Activated naive CD8-positive, alpha-beta T cell (primary cell): ENCODE data around the gene USP2.

Experiments used
- H3K27ac Mint-ChIP-seq: one replicate; pipeline ENCODE4 v1.8.0; 2021; ENCODE audit warnings: mixed read lengths
- H3K27me3 Mint-ChIP-seq: one replicate; pipeline ENCODE4 v1.8.0; 2021; ENCODE audit warnings: mixed read lengths
- H3K36me3 Mint-ChIP-seq: one replicate; pipeline ENCODE4 v1.8.0; 2021; ENCODE audit warnings: mixed read lengths
- H3K4me1 Mint-ChIP-seq: one replicate; pipeline ENCODE4 v1.8.0; 2021; ENCODE audit warnings: low read depth, mixed read lengths
- H3K4me3 Mint-ChIP-seq: one replicate; pipeline ENCODE4 v1.8.0; 2021; ENCODE audit warnings: mild to moderate bottlenecking, mixed read lengths
- H3K9me3 Mint-ChIP-seq: one replicate; pipeline ENCODE4 v1.8.0; 2021; ENCODE audit warnings: low read depth, mixed read lengths

Gene USP2

DNA sequence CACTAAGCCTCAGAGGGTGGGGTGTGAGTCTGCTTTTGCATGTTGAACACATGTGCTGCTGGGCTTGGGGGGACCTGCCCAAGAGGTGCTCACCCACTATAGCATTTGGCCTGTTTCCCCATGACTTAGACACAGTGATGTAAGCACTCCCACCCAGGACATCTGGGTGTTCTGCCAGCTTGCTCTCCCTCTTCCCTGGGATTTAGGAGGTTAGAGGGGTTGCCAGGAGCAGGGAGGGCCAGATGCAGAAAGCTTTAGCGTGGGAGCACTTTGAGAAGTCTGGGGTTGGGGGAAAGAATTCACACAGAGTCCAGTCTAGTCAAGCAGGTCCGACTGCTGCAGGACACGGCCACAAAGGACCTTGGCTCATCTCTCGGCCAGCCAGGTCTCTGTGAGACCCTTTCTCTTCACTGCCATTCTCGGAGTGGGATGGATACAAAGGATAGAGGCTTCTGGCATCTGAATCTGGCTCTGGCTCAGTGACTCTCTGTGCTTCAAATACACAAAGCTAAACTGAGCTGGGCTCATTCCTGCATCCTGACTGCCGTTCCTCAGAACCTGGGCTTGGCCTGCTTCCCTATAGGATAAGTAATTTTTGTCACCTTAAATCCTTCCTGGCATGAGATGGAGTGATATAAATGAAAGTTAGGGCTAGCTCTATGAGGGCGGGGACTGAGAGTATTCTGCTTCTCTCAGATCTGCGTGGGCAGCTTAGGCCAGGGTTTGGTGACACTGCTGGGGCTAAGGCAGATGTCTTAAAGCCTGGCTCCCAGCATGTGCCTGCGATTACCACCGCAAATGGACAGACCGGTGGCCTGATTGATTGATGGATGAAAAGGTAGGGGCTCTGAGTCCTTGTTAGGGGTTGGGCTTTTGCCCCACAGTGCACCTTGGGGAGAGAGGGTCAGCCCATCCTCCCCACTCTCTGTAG is 14.5 kb downstream of the USP2 start:
- Mint-ChIP-seq H3K27me3 (peaks cover 30% of the 10 kb centered on the region), H3K4me3 (no peak overlapping the region), H3K36me3 (no peaks in the 10 kb centered on the region), H3K27ac (no peak overlapping the region), H3K4me1 (peaks cover 5% of the 10 kb centered on the region), H3K9me3 (no peaks in the 10 kb centered on the region)

DNA sequence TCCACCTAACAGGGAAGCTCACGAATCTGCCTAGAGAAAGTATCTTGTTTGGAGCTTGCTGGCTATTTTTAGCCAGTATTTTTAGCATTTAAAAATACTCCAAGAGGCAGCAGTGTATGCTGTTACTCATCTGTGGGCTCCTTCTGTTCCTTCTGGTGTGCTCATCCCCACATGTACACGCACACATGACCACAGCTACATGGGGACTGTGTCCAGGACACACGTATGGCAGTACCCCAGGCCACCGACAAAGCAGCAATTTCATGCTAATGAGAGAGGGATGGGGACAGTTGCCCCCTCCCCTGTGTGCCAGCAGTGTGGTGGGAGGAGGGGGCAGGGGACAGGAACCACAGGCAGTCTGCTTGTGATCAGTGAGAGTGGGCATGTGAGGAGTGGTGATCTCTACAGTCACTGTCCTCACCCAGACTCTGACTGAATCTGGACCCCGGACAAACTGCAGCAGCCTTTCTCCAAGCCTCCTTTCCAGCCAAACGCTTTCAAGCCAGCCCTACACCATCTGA is 16.4 kb downstream of the USP2 start:
- Mint-ChIP-seq H3K27me3 (peaks cover 30% of the 10 kb centered on the region), H3K36me3 (no peaks in the 10 kb centered on the region), H3K4me3 (peak overlapping the region; percentile 87), H3K9me3 (no peaks in the 10 kb centered on the region), H3K27ac (no peak overlapping the region), H3K4me1 (peaks cover 5% of the 10 kb centered on the region)

DNA sequence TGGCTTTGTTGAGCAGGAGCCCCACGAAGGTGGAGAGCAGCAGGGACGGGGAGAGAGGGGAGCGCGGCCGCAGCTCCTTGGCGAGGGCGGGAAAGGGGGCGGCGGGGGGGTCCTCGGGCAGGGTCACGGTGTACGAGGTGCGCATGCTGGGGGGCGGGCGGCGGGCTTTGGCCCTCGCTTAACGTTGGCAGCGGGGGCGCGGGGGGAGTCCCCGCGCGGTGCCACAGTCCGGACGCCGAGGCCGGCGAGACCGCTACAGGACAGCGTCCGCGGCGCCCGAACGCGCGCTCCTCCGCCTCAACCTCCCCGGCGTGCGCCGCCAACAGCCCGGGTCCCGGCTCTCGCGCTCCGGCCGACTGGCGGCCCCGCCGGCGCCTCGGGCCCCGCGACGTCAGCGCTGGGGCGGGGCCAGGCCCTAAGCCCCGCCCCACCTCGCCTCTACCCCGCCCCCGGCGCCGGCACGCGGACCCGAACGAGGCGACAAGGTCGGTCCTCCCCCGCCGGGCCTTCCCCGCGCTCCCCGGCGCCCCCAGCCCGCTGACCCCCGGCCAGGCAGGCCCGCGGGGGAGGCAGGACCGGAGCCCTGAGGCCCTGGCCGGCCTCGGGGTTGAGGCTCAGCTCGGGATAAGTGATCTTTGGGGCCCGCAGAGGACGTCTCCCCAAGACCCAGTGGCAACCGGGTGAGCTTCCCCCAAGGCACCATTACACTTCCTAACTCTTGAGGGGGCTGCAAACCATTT is 17.5 kb downstream of the USP2 start:
- Mint-ChIP-seq H3K4me3 (peak overlapping the region; percentile 87), H3K4me1 (peaks cover 5% of the 10 kb centered on the region), H3K36me3 (no peaks in the 10 kb centered on the region), H3K27ac (no peak overlapping the region), H3K9me3 (no peaks in the 10 kb centered on the region), H3K27me3 (peaks cover 30% of the 10 kb centered on the region)

DNA sequence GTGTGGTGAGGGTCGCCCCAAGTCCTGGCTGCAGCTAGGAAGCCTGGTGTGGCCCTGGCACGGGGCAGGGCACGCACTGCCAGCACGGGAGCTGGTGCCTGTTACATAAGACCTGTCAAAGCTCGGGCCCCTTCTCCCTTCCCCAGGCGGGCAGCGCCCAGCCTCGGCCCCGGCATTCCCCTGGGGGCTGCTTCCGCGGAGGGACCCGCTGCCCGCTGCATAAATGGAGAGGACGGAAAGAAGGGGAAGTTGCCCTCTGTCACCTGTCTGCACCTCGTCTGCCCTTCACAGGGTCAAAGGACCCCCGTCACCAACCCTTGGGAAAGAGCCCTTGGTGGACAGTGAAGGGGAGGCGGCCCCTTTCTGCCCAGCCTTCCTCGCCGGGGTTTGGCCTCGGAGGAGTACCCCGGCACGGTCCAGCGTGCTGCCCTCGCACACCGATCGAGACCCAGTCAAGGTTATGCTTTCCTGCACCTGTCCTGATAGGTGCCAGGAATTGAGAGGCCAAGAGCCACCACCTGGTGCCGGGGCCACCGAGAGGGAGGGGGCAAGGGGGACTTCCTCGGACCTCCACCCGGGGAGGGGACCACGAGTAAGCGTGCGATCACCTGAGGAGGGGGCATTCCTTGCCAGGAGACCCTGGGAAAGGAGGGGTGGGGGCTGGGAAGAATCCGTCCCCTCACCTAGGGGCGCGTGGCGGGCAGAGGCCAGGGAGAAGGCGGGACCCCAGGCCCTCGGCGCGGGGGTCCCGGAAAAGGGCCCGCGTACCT is 18.2 kb downstream of the USP2 start:
- Mint-ChIP-seq H3K36me3 (no peaks in the 10 kb centered on the region), H3K27me3 (peaks cover 28% of the 10 kb centered on the region), H3K9me3 (no peaks in the 10 kb centered on the region), H3K27ac (no peak overlapping the region), H3K4me3 (peak overlapping the region; percentile 56), H3K4me1 (peaks cover 5% of the 10 kb centered on the region)

DNA sequence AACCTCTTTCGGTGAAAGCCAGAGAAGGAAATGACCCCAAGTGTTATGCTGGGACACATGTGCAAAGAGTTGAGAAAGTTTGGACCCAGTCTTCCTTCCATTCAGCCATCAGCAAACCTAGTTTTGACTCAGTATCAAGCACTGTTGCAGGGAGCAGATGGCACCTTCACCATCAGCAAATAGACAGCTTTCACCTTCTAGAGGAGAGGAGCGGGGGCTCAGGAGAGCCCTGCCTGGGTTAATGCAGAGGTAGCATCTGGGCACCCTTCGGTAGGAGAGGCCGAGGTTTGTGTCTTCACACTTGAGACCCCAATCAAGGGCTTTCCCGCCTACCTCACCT is 18.8 kb downstream of the USP2 start:
- Mint-ChIP-seq H3K9me3 (no peaks in the 10 kb centered on the region), H3K4me1 (peaks cover 5% of the 10 kb centered on the region), H3K27me3 (peaks cover 28% of the 10 kb centered on the region), H3K4me3 (peak overlapping the region; percentile 60), H3K36me3 (no peaks in the 10 kb centered on the region), H3K27ac (no peak overlapping the region)

DNA sequence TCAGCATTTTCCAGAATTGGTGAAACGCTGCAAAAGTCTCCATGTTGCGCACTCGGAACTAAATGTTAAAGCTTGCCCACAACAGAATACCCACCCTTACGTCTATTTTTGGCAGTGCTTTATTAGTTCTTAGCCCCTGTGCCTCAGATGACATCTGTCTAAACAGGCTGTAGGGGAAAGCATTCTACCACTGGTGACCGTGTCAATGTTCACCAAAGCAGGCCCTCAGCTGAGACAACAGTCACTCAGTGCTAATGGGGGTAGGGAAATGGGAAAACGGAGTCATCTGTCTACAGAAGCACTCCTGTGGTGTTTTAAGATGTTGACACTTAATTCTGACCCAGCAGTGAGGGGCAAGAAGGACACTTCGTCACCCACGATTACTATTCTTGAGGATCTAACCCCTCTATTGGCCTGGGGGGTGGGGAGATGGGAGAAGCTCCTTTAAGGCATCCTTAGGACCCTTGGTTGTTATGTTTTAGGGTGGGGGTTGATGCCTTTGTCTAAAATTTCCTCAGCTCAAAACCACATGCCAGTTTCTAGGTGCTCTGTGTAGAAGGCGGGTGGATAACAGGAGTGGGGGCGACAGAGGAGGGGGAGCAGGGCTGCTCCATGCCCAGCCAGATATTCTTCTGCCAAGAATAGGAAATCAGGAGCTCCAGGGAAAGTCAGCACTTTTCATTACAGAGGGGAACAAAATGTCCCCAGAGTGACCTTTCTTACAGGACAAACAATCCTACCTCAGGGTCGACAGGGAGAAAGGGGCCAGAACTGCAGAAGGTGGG is 19.4 kb downstream of the USP2 start:
- no peak overlapping the region for H3K27ac Mint-ChIP-seq
- peak overlapping the region; percentile 60 for H3K4me3 Mint-ChIP-seq
- H3K27me3 Mint-ChIP-seq = peaks cover 26% of the 10 kb centered on the region
- no peaks in the 10 kb centered on the region for H3K9me3 Mint-ChIP-seq
- H3K36me3 Mint-ChIP-seq = no peaks in the 10 kb centered on the region
- H3K4me1 Mint-ChIP-seq = peaks cover 5% of the 10 kb centered on the region

DNA sequence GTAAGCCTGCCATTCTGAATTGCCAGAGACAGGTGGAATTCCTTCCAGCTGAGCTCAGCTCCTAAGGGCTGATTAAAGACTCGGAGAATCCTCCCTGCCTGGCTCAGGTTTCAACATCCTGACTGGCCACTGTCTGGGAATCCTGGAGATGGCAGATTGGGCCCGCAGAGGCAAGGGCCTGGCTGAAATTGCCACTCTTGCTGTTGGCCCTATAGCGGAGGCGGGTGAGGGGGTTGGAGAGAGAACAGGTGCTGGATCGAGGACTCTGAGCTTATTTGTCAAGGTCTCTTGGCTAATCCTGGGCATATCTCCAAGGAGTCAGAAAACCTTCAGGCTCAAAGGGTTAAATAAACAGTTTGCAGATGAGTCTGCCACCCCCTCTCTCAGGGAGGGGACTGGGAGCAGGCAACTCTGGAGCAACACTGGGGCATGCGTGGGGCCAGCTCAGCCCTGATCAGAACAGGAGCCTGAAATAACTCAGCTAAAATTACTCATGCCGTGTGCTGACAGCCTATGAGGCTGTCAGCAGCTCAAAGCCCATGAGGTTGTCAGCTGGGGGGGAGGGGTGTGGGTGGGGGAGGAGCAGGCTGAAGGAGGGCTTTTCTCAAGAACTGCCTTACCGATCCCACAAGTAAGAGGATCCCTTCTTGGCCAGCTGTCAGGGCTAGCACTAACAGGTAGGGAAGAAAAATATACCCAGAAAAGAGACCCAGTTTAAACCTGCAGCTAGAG is 20.3 kb downstream of the USP2 start:
- Mint-ChIP-seq H3K27ac (no peak overlapping the region), H3K9me3 (no peaks in the 10 kb centered on the region), H3K27me3 (peaks cover 18% of the 10 kb centered on the region), H3K4me1 (peaks cover 7% of the 10 kb centered on the region), H3K36me3 (no peaks in the 10 kb centered on the region), H3K4me3 (no peak overlapping the region)

DNA sequence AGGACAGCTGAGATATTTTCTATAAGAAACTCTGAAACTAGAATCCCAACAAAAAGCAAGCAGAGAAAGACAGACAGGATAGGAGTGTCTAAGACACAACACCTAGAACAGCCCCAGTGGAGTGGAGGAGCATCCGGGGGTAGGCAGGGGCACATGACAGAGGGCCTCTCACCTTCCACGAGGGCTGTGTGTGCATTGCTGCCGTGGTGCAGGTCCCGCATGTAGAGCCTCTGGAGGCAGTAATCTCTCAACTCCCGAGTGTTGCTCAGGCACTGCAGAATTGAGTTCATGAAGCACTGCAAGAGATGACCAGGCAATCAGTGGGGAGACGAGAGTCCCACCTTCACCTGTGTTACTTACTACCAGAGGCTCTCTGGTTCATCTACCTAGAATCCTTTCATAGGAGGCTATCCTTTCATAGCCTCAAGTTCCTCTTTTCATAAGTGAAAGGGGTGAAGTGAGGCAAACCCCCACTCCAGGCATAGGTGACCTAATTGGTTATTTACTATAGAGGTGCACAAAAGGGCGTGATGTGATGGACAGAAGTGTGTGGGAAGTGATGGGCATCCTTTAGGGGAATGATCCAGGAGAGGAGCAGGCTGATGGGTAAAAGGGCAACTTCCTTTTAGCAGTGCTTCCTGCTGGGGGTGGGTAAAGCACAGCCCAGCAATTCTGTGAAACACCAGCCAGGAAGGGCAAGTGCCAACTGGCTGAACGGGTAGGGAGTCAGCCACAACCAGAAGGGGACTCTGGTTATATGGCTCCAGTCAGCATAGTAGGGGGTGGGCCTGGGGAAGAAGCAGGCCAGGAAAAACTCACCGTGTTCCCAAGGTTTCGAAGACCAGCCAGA is 21.9 kb downstream of the USP2 start:
- Mint-ChIP-seq H3K36me3 (no peaks in the 10 kb centered on the region), H3K27ac (no peak overlapping the region), H3K27me3 (peaks cover 18% of the 10 kb centered on the region), H3K9me3 (no peaks in the 10 kb centered on the region), H3K4me3 (no peak overlapping the region), H3K4me1 (peaks cover 8% of the 10 kb centered on the region)

DNA sequence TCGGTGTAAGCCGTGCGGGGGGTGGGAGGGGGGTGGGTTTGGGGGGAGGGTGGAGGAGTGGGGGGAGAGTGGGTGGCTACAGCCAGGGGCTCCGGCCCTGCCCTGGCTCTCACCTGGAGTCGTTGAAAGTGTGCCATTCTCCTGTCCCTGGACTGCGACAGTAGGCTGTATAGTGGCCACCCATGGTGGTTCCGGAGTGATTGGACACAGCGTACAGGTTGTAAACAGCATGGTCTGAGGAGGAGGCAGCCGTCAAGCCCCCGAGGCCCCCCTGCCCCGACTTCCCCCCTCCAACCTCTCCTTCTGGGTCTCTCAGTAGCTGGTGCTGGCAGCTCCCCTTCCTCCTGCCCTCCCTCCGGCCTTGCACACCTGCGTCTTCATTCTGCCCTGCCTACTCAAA is 24.4 kb downstream of the USP2 start:
- Mint-ChIP-seq H3K9me3 (no peaks in the 10 kb centered on the region), H3K27ac (no peak overlapping the region), H3K36me3 (no peaks in the 10 kb centered on the region), H3K4me3 (peak overlapping the region; percentile 80), H3K4me1 (peaks cover 5% of the 10 kb centered on the region), H3K27me3 (peaks cover 20% of the 10 kb centered on the region)

DNA sequence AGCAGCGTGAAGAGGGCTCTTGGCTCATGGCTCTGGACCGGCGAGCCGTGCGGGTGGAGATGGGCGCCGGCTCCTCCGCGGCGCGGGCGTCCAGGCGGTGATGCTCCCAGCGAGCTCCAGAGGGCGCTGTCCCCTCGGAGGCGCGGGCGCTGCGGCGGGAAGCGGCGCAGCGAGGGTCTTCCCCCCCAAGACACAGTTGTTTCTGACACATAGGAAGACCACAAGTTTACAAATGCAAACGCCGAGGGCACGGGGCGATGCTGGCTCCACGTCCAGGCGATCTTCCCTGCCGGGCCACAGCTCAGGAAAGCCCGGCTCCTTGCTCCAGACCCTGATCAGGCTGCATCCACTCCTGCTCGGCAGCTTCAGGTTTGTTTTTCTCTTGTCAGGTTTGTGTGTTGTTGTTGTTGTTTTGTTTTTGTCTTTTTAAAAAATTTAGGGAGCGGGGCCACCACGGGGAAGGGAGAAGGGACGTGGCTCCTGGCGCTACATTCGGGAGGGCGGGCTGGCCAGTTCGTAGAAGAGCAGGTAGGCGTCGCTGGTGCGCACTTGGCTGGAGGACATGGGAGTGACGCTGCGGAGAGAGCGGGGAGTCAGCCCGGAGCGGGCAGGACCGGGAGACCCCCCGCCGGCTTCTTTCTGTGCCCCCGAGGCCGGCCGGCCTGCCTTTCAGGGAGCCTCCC is 25.0 kb downstream of the USP2 start:
- Mint-ChIP-seq H3K36me3 (no peaks in the 10 kb centered on the region), H3K9me3 (no peaks in the 10 kb centered on the region), H3K27me3 (peaks cover 25% of the 10 kb centered on the region), H3K4me1 (peaks cover 5% of the 10 kb centered on the region), H3K27ac (no peak overlapping the region), H3K4me3 (peak overlapping the region; percentile 95)

DNA sequence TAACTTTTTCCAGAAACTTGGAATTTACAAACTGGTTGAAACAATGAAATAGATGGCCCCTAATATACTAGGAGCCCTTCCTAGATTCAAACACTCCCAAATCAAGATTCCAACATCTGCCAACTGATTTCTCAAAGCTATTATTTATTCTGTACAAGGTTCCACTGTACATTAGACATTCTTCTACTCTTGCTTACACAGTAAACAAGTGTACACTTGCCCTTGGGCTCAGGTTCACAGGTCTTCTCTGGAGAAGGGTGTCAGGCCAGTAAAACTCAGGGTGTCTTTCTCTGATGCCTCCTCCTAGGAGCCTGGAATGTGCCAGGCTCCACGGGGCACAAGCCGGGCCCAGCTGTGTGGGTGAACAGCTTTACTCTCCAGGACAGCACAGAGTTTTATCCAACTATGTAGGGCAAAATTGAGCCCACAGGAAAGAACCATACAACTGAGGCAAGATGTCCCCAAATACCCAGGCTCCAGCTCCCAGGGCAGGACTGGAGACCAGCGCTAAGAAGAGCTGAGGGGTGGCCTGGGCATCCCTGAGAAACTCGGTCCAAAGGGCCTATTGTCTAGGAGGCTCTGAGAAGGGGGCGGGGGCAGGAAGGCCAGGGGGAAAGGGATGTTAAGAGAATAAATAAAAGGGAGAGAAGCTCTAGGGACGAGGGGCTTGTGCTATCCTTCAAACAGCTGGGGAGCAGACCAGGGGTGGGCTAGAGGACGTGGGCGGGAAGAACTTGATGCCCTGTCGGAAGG is 26.2 kb downstream of the USP2 start:
- peaks cover 5% of the 10 kb centered on the region for H3K4me1 Mint-ChIP-seq
- H3K36me3 Mint-ChIP-seq = no peaks in the 10 kb centered on the region
- H3K27me3 Mint-ChIP-seq = peaks cover 25% of the 10 kb centered on the region
- H3K9me3 Mint-ChIP-seq = no peaks in the 10 kb centered on the region
- H3K4me3 Mint-ChIP-seq = peak overlapping the region; percentile 50
- H3K27ac Mint-ChIP-seq = no peak overlapping the region

DNA sequence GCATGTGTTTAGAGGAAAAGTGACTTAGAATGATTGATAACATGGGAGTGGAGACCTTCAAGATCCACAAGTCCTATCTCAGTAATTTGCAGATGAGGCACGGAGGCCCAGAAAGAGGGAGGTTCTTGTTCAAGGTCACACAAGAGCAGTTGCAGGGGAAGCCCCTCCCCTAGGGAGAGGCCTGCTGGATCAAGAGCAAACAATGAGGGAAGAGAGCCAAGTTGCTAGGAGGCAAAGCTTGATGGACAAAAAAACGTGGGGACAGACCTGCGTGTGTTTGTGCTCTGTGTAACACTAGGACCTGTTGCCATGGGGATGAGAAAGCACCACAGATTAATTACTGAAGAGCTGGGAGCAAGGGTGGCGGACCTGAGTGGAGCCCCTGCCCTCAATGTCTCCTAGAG is 28.6 kb downstream of the USP2 start:
- H3K4me1 Mint-ChIP-seq = peaks cover 5% of the 10 kb centered on the region
- H3K27me3 Mint-ChIP-seq = peaks cover 25% of the 10 kb centered on the region
- H3K9me3 Mint-ChIP-seq = no peaks in the 10 kb centered on the region
- no peak overlapping the region for H3K27ac Mint-ChIP-seq
- no peak overlapping the region for H3K4me3 Mint-ChIP-seq
- no peaks in the 10 kb centered on the region for H3K36me3 Mint-ChIP-seq
